ENCODE data around the gene RBM33. TPM values are rescaled to one million over a fixed set of nuclear protein-coding genes. Genes with fewer than 3 reads are reported as not detected.
A peak's percentile ranks its signal among the peaks of the same experiment; 100 is the strongest.

RBM33 gene
- total RNA-seq, 4 donors from 2014 or later, result 62.8 to 129 (median 92.8) TPM

GRCh38 chr7:155762655-155763054 lies 118.2 kb downstream of the RBM33 start:
- Histone ChIP-seq H3K4me1 (peaks cover 0 to 43% (median 6%) of the 10 kb centered on the region in 4 donors), H3K36me3 (peaks cover 0 to 22% (median 11%) of the 10 kb centered on the region in 4 donors), H3K9me3 (no peaks in the 10 kb centered on the region), H3K4me3 (no peak overlapping the region), H3K27ac (no peak overlapping the region), H3K27me3 (no peaks in the 10 kb centered on the region)
- TF ChIP-seq CTCF (IDR thresholded peaks at IDR 0.05), result no peak
- no peak for TF ChIP-seq POLR2AphosphoS5 (IDR thresholded peaks at IDR 0.05)
- no peak for TF ChIP-seq POLR2A (IDR thresholded peaks at IDR 0.05)
- TF ChIP-seq EP300 (IDR thresholded peaks at IDR 0.05; ENCODE audit: low read depth), result no peak
- 74 to 80% methylated on average over 7 to 10 of the region's 10 CpGs for WGBS, 2 donors (ENCODE audit: low coverage in 1 of 2)
- no peak for DNase-seq
- in situ Hi-C loops (cut with MboI; ENCODE audit: low pct_ligation_motif_present in 1 of 4, low pct_unique_long_range_greater_than_20kb in 1 of 4, low sequenced_read_pairs in 3 of 4) (loop anchor here in 3 of 4 donors (10.0 to 25.0 kb wide), 2 partner anchors 168 to 375 kb away; no protein-coding TSS in a partner anchor), intact Hi-C loops (cut with DNase I; ENCODE audit: low total_unique reads) (loop anchor here (10.0 kb wide), 1 partner anchor 168 kb away; no protein-coding TSS in a partner anchor)

- peaks cover 0 to 43% (median 6%) of the 10 kb centered on the region in 4 donors for H3K4me1 ChIP-seq
- peaks cover 0 to 22% (median 11%) of the 10 kb centered on the region in 4 donors for H3K36me3 ChIP-seq
- 94 to 95% methylated on average over 5 to 10 of the region's 10 CpGs for WGBS, 2 donors (ENCODE audit: low coverage in 1 of 2)
- TF ChIP-seq POLR2AphosphoS5 (IDR thresholded peaks at IDR 0.05) (no peak), CTCF (IDR thresholded peaks at IDR 0.05) (no peak), EP300 (IDR thresholded peaks at IDR 0.05; ENCODE audit: low read depth) (no peak), POLR2A (IDR thresholded peaks at IDR 0.05) (no peak)
- in situ Hi-C loops (cut with MboI; ENCODE audit: low pct_ligation_motif_present in 1 of 4, low pct_unique_long_range_greater_than_20kb in 1 of 4, low sequenced_read_pairs in 3 of 4), result loop anchor here in 3 of 4 donors (10.0 to 25.0 kb wide), 2 partner anchors 168 to 376 kb away; no protein-coding TSS in a partner anchor
- H3K9me3 ChIP-seq, result no peaks in the 10 kb centered on the region
- no peak overlapping the region for H3K27ac ChIP-seq
- H3K27me3 ChIP-seq, result no peaks in the 10 kb centered on the region
- intact Hi-C loops (cut with DNase I; ENCODE audit: low total_unique reads), result loop anchor here (10.0 kb wide), 1 partner anchor 168 kb away; no protein-coding TSS in a partner anchor
- H3K4me3 ChIP-seq, result no peak overlapping the region
- no peak for DNase-seq
These were observed 118.7 kb downstream of the RBM33 start for GRCh38 chr7:155763122-155763521.

- intact Hi-C loops (cut with DNase I; ENCODE audit: low total_unique reads), result loop anchor here (10.0 kb wide), 1 partner anchor 169 kb away; no protein-coding TSS in a partner anchor
- in situ Hi-C loops (cut with MboI; ENCODE audit: low pct_ligation_motif_present in 1 of 4, low pct_unique_long_range_greater_than_20kb in 1 of 4, low sequenced_read_pairs in 3 of 4), result loop anchor here in 3 of 4 donors (10.0 to 25.0 kb wide), 2 partner anchors 169 to 377 kb away; no protein-coding TSS in a partner anchor
- peak overlapping the region; percentile 2 to 40 (median 25) for H3K27ac ChIP-seq
These were observed 119.4 kb downstream of the RBM33 start for GRCh38 chr7:155763691-155764437.

GRCh38 chr7:155764438-155764793 lies 120.0 kb downstream of the RBM33 start:
- peaks cover 0 to 43% (median 6%) of the 10 kb centered on the region in 4 donors for H3K4me1 ChIP-seq
- H3K27me3 ChIP-seq, result no peaks in the 10 kb centered on the region
- intact Hi-C loops (cut with DNase I; ENCODE audit: low total_unique reads), result loop anchor here (10.0 kb wide), 1 partner anchor 170 kb away; no protein-coding TSS in a partner anchor
- TF ChIP-seq POLR2A (IDR thresholded peaks at IDR 0.05) (no peak), CTCF (IDR thresholded peaks at IDR 0.05) (no peak), POLR2AphosphoS5 (IDR thresholded peaks at IDR 0.05) (no peak), EP300 (IDR thresholded peaks at IDR 0.05; ENCODE audit: low read depth) (no peak)
- H3K9me3 ChIP-seq, result no peaks in the 10 kb centered on the region
- WGBS, 2 donors (ENCODE audit: low coverage in 1 of 2), result 76 to 87% methylated on average over 3 to 7 of the region's 7 CpGs
- peaks cover 0 to 26% (median 13%) of the 10 kb centered on the region in 4 donors for H3K36me3 ChIP-seq
- H3K27ac ChIP-seq, result peak overlapping the region; percentile 2 to 40 (median 25)
- DNase-seq, result no peak
- H3K4me3 ChIP-seq, result no peak overlapping the region
- in situ Hi-C loops (cut with MboI; ENCODE audit: low pct_ligation_motif_present in 1 of 4, low pct_unique_long_range_greater_than_20kb in 1 of 4, low sequenced_read_pairs in 3 of 4), result loop anchor here in 3 of 4 donors (10.0 to 25.0 kb wide), 2 partner anchors 170 to 377 kb away; no protein-coding TSS in a partner anchor

More at GRCh38 chr7:155763691-155764437, 119.4 kb downstream of the RBM33 start:
- Histone ChIP-seq H3K36me3 (peaks cover 0 to 22% (median 11%) of the 10 kb centered on the region in 4 donors), H3K4me3 (no peak overlapping the region), H3K4me1 (peaks cover 0 to 43% (median 6%) of the 10 kb centered on the region in 4 donors), H3K27me3 (no peaks in the 10 kb centered on the region), H3K9me3 (no peaks in the 10 kb centered on the region)
- no peak for DNase-seq
- 68% methylated on average over 27 of the region's 27 CpGs; no CpG with 5 or more reads in 1 of the 2 donors for WGBS, 2 donors (ENCODE audit: low coverage in 1 of 2)
- TF ChIP-seq POLR2AphosphoS5 (IDR thresholded peaks at IDR 0.05) (peak in 1 of 3 donors; percentile 6), POLR2A (IDR thresholded peaks at IDR 0.05) (no peak), EP300 (IDR thresholded peaks at IDR 0.05; ENCODE audit: low read depth) (no peak)
